Renal cortex interstitium (tissue), 11 donors: ENCODE results near the gene DNAAF6. TPM values are rescaled to one million over a fixed set of nuclear protein-coding genes. Genes with fewer than 3 reads are reported as not detected.

ENCODE experiments used
- DNase-seq, 11 donors: peaks; one replicate each; pipeline ENCODE4 v3.0.0-alpha.2; 2013; ENCODE audit warnings: low read depth in 9 of 11, low spot score in 4 of 11; ENCODE audit errors: extremely low read depth in 1 of 11
- polyA plus RNA-seq, 3 donors: library from polyadenylated mRNA; unstranded; fragments of 120-200 nt; gene quantifications; one replicate each; pipeline ENCODE4 v1.2.1, GENCODE V29; 2013; ENCODE audit not compliant: insufficient read length in 3 of 3

Gene DNAAF6
- polyA plus RNA-seq, 3 donors, result 0.06 to 0.25 (median 0.15) TPM

DNA sequence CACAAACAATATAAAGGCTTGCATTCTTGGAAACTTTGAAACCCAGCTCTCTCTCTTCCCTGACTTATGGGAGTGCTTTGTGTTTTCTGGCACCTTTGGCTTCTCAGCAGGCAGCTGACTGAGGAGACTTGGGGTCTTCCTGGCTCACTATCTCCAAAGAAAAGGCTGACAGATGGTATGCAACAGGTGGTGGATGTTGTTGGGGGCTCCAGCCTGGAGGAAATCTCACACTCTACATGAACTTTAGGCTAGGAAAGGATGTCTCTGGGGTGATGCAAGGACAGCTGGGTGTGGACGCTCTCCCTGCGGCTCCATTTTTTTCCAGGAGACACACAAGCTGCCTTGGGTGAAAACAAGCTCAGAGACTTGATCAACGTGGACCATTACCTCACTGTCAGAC is 67.4 kb downstream of the DNAAF6 start:
- DNase-seq, result no peak

DNA sequence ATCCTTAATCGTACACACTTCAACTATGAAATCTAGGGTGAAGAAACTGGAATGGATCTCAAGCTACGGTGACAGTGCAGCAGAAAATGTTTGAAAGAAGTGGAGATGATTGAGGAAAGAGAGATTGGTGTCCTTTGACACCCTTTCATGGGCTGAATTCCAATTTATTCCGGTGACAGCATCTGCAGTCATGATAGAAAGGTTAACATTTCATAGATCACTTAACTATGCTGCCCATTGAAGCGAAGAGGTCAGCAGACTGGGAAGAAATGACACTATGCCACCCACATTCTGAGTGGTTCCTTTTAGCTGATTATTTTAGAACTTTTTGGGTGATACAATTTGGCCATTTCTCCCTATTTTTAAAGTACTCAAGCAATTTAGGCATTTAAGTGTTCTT is 82.3 kb downstream of the DNAAF6 start:
- DNase-seq, result no peak

- DNase-seq, result no peak
Observed at GRCh38 chrX:107290019-107290418, 83.6 kb downstream of the DNAAF6 start.

DNA sequence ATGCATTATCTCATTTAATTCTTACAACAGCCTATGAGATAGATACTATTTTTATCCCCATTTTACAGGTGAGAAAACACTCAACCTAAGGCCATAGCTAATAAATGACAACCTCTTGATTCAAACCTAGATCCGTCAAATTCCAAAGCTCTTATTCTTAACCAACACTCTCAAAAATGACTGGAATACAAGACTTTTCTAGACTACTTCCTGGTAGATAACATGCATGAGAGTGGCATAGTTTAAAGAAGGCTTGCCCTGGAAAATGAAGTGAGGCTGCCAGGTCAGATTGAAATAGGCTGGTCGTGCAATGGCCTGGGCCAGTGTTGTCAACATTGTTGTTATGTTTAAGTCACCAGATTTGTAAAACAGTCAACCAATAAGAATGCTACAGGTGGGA is 86.6 kb downstream of the DNAAF6 start:
- no peak for DNase-seq

Other genes with a start within 250 kb of the DNAAF6 start
- gene MORC4, start 206.4 kb upstream of the DNAAF6 start, polyA plus RNA-seq, result 10 to 100 TPM; 18.6 to 21.1 (median 20.1) TPM
- 10 to 100 TPM; 19.6 to 28.5 (median 24.1) TPM for gene RBM41, start 87.8 kb upstream of the DNAAF6 start, polyA plus RNA-seq
- gene NUP62CL, start 178 bp upstream of the DNAAF6 start, polyA plus RNA-seq, result 10 to 100 TPM in 2 of 3 donors, 1 to 10 TPM in 1; 9.1 to 13.7 (median 10.8) TPM
- gene FRMPD3, start 243.0 kb downstream of the DNAAF6 start, polyA plus RNA-seq, result under 1 TPM; 0.22 to 0.54 (median 0.49) TPM